CD4-positive, alpha-beta T cell treated with Interleukin-10 for 1 hour (primary cell): ENCODE results near the gene RIMBP2.

ENCODE experiments used
- DNase-seq: peaks from one replicate; pipeline ENCODE4 v3.0.0-alpha.2; 2020

The RIMBP2 gene

GRCh38 chr12:130729344-130729743 is 13.2 kb upstream of the RIMBP2 start:
- no peak for DNase-seq

GRCh38 chr12:130728158-130729058 is 12.3 kb upstream of the RIMBP2 start:
- no peak for DNase-seq

- no peak for DNase-seq
Observed at GRCh38 chr12:130719263-130719859, 3.3 kb upstream of the RIMBP2 start.

- DNase-seq, result no peak
Observed at GRCh38 chr12:130717752-130718151, 1.7 kb upstream of the RIMBP2 start.

GRCh38 chr12:130716969-130717366 is 869 bp upstream of the RIMBP2 start:
- DNase-seq, result no peak

GRCh38 chr12:130715150-130715997 is 725 bp downstream of the RIMBP2 start:
- DNase-seq, result no peak

- DNase-seq, result no peak
Observed at GRCh38 chr12:130714591-130715149, 1.4 kb downstream of the RIMBP2 start.

- DNase-seq, result no peak
Observed at GRCh38 chr12:130714091-130714590, 2.0 kb downstream of the RIMBP2 start.

- DNase-seq, result no peak
Observed at GRCh38 chr12:130713581-130713991, 2.5 kb downstream of the RIMBP2 start.

- DNase-seq, result no peak
Observed at GRCh38 chr12:130712346-130713065, 3.6 kb downstream of the RIMBP2 start.

- no peak for DNase-seq
Observed at GRCh38 chr12:130711756-130712155, 4.3 kb downstream of the RIMBP2 start.

- no peak for DNase-seq
Observed at GRCh38 chr12:130710733-130711080, 5.4 kb downstream of the RIMBP2 start.

GRCh38 chr12:130709971-130710732 is 5.9 kb downstream of the RIMBP2 start:
- no peak for DNase-seq

- DNase-seq, result no peak
Observed at GRCh38 chr12:130709151-130709970, 6.7 kb downstream of the RIMBP2 start.

- no peak for DNase-seq
Observed at GRCh38 chr12:130708648-130709047, 7.5 kb downstream of the RIMBP2 start.

GRCh38 chr12:130707571-130707891 is 8.6 kb downstream of the RIMBP2 start:
- DNase-seq, result no peak

- no peak for DNase-seq
Observed at GRCh38 chr12:130706885-130707570, 9.1 kb downstream of the RIMBP2 start.

GRCh38 chr12:130706311-130706710 is 9.8 kb downstream of the RIMBP2 start:
- DNase-seq, result no peak

- DNase-seq, result no peak
Observed at GRCh38 chr12:130705178-130705822, 10.8 kb downstream of the RIMBP2 start.

- DNase-seq, result no peak
Observed at GRCh38 chr12:130704606-130705005, 11.5 kb downstream of the RIMBP2 start.
